Neural progenitor cell (in vitro differentiated cells): Measurements from ENCODE around the gene PDLIM1.

Source experiments
- EZH2 ChIP-seq: fragments of 200-600 bp; sonication (generic); IDR thresholded peaks from 2 replicates; pipeline ENCODE4 v1.6.1; 2017; ENCODE audit warnings: antibody characterized with exemption, mild to moderate bottlenecking, moderate library complexity
- TF ChIP-seq, protein P1 (sequence below): fragments of 200-600 bp; sonication (generic); IDR thresholded peaks from 2 replicates; pipeline ENCODE4 v1.5.1; 2017; ENCODE audit warnings: antibody characterized with exemption, mild to moderate bottlenecking

DNA sequence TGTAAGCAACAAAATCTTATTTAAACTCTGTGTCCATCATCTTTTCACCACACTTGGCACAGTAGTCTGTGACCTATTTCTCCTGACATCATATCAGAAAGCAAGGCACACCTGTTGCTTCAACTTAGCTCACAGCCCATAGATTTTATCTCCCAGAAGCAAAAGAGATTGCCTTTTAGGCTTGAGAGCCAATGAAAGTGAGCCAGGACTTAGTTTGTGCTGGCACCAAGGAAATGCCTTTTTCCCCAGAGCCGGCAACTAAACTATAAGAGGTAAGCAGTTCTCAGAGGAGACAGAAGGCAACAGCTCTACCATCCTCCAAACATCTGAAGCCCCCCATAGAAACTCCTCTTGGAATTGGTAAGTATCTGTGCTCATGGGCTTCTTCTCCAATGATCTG lies 96.9 kb downstream of the PDLIM1 start, which contains the start of gene ACSM6:
- TF ChIP-seq, protein P1, sequence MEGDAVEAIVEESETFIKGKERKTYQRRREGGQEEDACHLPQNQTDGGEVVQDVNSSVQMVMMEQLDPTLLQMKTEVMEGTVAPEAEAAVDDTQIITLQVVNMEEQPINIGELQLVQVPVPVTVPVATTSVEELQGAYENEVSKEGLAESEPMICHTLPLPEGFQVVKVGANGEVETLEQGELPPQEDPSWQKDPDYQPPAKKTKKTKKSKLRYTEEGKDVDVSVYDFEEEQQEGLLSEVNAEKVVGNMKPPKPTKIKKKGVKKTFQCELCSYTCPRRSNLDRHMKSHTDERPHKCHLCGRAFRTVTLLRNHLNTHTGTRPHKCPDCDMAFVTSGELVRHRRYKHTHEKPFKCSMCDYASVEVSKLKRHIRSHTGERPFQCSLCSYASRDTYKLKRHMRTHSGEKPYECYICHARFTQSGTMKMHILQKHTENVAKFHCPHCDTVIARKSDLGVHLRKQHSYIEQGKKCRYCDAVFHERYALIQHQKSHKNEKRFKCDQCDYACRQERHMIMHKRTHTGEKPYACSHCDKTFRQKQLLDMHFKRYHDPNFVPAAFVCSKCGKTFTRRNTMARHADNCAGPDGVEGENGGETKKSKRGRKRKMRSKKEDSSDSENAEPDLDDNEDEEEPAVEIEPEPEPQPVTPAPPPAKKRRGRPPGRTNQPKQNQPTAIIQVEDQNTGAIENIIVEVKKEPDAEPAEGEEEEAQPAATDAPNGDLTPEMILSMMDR, result no peak
- no peak for TF ChIP-seq EZH2
